Measurements from ENCODE around the gene EXOC6B.

DNA sequence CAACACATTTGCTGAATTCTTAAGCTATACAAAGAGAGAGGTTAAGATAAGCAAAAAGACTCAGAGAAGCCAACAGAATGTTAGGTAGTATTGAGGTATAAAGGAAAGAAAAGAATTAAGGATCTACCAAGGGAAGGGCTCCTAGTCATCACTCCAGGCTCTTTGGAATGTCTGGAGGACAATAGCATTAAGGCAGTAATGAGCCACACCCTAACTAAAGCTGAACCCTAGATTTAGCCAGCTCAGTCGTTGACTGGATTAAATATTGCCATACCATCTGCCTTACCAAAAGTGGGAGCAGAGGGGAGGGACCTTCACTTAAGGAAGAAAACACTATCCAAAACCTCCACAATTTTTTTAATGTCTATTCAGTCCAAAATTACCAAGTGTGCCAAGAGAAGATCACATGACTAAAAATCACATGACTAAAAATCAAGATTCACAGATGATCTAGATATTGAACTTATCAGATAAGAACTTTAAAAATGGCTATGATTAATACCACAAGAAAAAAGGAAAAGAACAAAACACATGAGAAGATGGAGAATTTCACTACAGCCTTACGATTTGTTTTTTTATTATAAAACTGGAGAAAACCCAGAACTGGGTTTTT lies 59.7 kb downstream of the EXOC6B start:
- TF ChIP-seq POLR2A (IDR thresholded peaks at IDR 0.05) (no peak), CTCF (IDR thresholded peaks at IDR 0.05) (no peak)

All from esophagus squamous epithelium (tissue), 4 donors.